HT1080 (cell line): ENCODE data around the gene FLT1. TPM values are rescaled to one million over a fixed set of nuclear protein-coding genes. Genes with fewer than 3 reads are reported as not detected.

Experiments used
- DNase-seq: peaks from one replicate; pipeline ENCODE4 v3.0.0-alpha.2; 2015; ENCODE audit warnings: low read depth
- total RNA-seq: library from RNA; depleted of rRNA; stranded (reverse); fragments of >200 nt; shearing (Covaris generic); gene quantifications from 2 replicates; pipeline ENCODE4 v1.2.3, GENCODE V29; 2014; rRNA removed

FLT1 gene
- total RNA-seq, 1 experiment from 2014 or later = 3.3 TPM

DNA sequence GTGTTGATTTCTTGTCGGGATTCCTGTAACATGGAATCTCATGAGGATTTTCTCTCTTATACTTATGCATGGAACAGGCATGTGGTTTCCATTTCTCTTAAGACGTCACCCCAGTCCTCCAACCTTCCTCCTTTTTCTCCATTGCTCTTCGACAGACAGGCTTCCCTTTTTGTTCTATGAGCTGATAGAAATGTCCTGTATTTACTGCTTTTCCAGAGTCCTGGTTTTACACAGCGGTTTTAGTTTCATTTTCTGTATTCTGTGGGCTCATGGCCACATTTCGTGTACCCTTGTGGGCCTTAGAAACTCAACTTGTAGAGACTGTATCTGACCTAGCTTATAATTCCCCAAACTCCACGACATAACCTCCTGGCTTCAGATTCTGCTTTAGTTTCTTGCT, 243.5 kb downstream of the FLT1 start:
- DNase-seq = no peak

DNA sequence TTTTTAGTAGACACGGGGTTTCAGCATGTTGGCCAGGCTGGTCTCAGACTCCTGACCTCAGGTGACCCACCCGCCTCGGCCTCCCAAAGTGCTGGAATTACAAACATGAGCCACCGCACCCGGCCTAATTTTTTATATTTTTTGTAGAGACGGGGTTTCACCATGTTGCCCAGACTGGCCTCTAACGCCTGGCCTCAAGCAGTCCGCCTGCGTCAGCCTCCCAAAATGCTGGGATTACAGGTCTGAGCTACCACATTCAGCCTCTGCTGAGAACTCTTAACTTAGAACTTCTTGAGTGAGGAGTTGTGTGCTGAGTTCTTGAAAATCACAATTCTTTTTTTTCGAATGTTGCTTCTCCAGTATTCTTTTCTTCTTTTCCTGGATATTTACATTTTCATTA, 244.4 kb downstream of the FLT1 start:
- DNase-seq = no peak

Other genes with a start within 250 kb of the FLT1 start
- 163 and 172 TPM in 2 replicates for gene POMP, start 164.0 kb upstream of the FLT1 start, total RNA-seq
- 3.5 and 4.9 TPM in 2 replicates for gene SLC46A3, start 223.8 kb upstream of the FLT1 start, total RNA-seq